ENCODE measurements around the gene H6PD.
"Not testable (repeated sequence)": the region's sequence is repeated elsewhere in the genome, so short reads cannot be mapped to it uniquely, and the experiment has no call there.

H6PD gene

DNA sequence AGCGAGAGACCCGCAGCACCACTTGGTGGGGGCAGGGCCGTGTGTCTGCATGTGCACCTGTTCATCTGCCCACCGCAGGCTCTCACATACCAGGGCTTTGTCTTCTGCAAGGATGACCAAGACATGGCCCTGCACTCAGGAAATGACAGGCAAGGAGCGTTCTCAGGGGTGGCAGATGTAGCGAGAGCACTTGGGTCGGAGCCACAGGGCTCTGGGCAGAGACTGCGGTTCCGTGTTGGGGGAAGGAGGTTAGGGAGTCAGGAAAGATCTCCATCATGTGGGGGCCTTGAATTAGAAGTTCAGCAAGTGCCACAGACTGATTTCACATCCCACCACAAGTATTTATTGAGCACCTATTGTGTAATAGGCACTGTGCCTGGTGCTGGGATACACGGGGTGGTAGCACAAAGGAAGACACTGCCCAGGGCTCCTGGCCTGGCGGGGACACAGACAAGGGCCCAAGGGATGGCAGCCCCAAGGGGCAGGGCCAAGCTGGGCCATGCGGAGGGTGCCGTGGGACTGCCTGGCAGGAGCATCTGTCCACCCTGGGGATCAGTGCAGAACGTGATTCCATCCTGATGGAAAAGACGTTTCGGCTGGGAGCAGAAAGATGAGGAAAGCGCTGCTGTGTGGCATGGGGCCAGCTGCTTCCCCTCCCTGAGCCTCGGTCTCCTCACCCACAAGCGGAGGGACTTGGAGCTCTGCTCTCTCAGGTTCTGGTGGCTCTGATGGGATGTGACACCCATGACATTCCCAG is 46.7 kb downstream of the H6PD start:
- DNase-seq: no peak

DNA sequence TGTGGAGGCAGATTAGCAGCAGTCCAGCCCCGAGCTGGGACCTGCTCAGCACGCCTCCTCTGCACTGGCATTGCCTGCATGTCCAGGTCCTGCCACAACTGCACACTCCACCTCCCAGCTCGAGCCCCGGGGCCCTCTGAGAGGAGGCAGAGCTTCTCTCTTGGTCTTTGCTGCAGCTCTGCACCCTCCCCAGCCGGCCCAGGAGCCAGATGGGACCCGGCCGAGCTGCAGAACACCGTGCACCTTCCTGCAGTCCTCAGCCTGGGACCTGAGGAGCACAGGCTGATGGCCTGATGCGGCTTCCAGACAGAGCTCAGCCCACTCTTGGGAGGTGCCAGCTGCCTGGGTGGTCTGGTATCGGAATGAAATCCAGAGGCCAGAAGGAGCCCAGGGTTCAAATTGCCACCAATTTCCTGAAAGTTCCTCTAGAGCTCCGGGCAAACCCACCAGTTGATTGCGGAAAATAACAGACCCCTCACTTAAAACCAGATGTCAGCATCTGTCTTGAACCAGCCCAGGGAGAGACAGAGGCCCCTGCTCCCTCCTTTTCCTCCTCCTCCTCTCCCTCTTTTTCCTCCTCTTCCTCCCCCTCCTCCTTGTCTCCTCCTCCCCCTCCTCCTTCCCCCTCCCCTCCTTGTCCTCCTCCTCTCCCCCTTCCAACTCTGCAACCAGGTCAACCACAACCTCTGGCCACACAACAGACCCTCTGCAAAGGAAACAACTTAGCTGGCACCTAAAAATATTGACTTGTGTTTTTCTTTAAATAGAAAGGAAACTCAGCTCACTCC is 47.5 kb downstream of the H6PD start:
- no peak for DNase-seq

DNA sequence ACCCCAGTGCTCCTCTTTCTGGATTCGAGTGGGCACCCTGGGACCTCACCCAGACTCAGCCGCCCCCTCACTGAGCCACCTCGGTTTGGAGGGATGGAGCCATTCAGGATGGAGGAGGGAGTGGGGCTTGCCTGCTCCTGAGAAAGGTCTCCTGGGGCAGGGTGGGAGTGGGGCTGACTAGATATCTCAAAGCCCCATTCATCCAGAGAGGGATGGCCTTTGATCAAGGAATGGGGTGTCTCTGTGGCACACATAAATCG is 48.1 kb downstream of the H6PD start:
- DNase-seq: no peak

- DNase-seq: no peak
Measured at GRCh38 chr1:9284061-9284460, 49.5 kb downstream of the H6PD start.

DNA sequence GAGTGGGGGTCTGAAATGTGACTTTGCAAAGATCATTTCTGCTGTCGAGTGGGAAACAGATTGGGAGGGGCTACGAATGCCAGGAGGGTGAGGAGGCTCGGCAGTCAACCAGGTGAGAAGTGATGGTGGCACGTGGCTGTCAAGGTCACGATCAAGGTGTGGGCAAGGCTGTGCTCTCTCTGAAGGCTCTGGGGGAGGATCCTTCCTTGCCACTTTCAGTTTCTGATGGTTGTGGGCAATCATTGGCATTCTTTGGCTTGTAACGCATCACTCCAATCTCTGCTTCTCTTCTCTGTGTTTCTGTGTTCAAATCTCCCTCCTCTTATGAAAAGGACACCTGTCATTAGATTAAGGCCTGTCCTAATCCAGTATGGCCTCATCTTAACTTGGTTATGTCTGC is 52.0 kb downstream of the H6PD start:
- DNase-seq: no peak

DNA sequence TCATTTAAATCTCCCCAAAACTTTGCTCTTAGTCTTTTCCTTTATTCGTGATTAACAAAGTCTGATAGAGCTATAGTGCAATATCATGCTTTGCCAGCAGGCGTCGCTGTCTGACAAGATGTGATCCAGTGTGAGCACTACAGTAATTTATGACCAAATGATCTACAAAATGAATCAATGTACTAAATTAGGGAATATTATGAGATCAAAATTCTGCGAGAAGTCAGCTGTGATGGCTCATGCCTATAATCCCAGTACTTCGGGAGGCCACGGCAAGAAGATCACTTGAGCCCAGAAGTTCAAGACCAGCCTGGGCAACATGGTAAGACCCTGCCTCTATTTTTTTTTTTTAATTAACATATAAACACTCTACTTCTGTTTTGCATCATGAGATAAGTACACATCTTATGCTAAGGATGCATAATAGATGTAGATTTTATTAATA is 54.5 kb downstream of the H6PD start:
- peak; percentile 19 to 77 for DNase-seq

- no peak for DNase-seq
Measured at GRCh38 chr1:9289711-9290485, 55.3 kb downstream of the H6PD start.

- no peak for DNase-seq
Measured at GRCh38 chr1:9291914-9292360, 57.4 kb downstream of the H6PD start.

DNA sequence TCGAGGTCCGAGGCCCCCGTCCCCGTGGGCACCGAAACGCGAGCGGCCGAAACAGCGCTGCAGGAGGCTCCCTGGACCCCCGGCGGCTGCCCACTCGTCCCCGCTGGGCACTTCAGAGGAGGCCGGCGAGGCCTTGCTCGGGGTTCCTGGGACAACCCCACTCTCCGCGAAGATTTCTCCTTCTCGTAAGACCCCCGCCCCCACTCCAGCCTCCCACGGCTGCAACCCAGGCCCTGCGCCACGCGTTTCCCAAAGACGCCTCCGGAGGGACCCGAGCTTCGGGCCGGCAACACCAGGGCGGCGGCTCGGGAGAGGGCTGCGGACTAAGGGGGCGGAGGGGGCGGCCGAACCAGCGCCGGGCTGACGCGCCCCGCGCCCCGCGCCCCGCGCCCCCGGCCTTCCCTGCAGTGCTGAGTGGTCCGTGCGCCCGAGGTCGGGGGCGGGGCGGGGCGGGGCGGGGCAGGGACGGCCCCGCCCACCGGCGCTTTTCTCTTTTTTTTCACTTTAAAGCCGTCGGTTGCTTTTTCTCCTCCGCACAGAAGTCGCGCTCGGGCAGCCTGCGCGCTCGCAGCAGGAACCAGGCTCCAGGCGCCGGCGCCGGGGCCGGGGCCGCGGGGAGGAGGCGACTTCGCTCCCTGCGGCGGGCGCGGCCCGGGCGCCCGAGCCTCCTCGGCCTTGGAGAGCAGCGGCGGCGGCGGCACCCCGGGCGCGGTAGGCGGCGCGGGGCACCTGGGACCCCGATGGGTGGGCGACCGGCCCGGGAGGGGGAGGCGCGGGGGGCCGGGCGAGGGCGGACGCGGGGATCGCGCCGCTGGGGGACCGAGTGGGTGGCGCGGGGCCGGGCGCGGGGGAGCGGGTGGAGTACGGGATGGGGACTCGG is 58.0 kb downstream of the H6PD start, which contains the start of gene SPSB1:
SPSB1 (plus strand) TSS at position 534 of the 880 bp plus-strand sequence. CDS start 62,998 bp downstream, outside the sequence.
- DNase-seq: peak; percentile 7 to 36

- no peak for DNase-seq
Measured at GRCh38 chr1:9293241-9293532, 58.6 kb downstream of the H6PD start.

- DNase-seq: no peak
Measured at GRCh38 chr1:9293533-9294404, 59.2 kb downstream of the H6PD start.

GRCh38 chr1:9294405-9294773 is 59.8 kb downstream of the H6PD start:
- no peak for DNase-seq

DNA sequence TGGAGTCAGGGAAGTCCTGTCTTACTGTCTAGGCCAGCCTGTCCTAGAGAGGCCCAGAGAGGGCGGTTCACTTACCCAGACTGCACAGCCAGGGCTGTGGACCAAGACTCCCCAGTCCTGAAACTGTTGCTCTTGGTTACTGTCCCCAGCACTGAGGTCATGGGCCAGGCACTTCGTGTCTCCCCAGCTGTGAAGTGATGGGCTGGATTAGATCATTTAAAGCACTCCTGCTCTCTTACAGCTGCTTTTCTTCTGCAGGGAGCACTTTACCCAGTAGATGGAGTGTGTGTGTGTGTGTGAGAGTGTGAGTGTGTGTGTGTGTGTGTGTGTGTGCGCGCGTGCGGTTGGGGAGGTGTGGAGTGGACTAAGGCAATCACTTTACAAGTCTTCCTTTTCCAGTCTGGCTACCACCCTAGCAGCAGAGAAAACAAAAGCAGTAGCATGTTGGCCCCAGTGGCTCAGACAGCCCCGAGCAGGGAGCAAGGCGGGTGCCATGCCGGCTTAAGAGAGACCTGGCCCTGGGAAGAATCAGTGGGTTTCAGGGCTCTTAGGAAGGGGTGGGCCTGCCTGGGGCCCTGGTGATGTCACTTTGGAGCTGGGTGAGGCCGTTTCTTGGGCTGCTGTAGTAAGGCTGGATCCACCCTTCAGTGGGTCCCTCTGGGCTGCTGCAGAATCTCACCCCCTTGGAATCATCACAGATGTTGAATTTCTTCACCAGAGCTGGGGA is 60.5 kb downstream of the H6PD start:
- DNase-seq: peak in 1 of 2 experiments; percentile 8

- DNase-seq: no peak
Measured at GRCh38 chr1:9295884-9296283, 61.3 kb downstream of the H6PD start.

DNA sequence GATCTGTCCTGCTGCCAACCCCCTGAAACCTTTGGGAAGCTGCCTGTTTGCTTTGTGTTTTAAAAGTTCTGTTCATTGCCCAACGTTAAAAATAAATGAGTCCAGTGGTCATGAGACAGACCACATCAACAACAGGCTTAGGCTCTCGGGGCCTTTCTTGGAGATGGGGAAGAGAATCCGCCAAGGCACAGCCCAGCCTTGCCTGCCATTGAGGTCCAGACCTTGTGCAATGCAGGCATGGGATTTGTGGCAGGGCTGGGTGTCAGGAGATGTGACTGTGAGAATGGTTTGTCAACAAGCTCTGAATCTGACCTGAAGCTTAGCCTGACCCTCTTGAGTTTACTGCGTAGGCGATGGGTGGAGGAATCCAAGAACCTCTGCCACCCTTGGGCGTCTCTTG is 62.3 kb downstream of the H6PD start:
- no peak for DNase-seq

- DNase-seq: peak; percentile 24 to 63
Measured at GRCh38 chr1:9297831-9298230, 63.3 kb downstream of the H6PD start.

GRCh38 chr1:9298282-9298681 is 63.7 kb downstream of the H6PD start:
- no peak for DNase-seq

GRCh38 chr1:9299571-9300541 is 65.3 kb downstream of the H6PD start:
- not testable (repeated sequence) for DNase-seq

DNA sequence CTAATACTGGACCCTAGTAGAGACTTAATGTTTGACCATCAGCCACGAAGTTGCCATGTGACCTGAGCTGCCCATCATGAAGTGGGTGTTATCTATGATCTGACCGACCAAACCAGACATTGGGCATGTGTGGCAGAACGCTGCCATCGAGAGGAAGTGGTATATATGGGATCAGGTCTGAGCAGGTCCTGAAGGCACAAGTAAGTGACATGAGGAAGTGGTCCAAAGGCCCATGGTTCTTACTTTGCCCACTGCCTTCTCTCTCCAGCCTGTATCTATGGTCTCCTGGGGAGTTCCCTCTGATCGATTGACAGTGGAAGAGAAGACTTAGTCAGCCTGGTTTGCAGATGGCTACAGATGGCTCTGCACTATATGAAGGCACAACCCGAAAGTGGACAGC is 66.0 kb downstream of the H6PD start:
- DNase-seq: no peak
